Measurements from ENCODE around the gene CPNE8.

The CPNE8 gene

DNA sequence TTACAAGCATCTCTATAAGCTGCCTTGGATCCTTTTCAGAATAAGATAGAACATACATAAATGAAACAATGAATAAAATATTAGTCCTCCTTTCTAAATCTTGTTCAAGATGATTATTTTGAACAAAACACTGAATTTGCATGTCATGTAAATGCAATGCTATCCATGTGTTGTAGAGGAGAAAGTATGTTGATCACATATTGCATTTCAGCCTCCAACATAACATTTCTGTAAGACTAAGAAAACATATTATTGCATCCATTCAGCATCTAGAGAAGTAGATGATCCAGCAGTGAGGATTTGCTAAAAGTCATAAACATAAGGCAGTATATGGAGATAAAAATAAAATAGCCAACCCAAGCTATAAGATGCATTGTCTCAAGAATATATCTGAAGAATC is 172.6 kb downstream of the CPNE8 start:
- Histone ChIP-seq H3K27ac (replicated peaks) (no peak overlapping the region), H3K27me3 (ENCODE audit: insufficient read depth, poor library complexity, severe bottlenecking) (no peaks in the 10 kb centered on the region), H3K4me3 (replicated peaks; ENCODE audit: insufficient read depth, low read length) (no peak overlapping the region)
- TF ChIP-seq, protein P1, sequence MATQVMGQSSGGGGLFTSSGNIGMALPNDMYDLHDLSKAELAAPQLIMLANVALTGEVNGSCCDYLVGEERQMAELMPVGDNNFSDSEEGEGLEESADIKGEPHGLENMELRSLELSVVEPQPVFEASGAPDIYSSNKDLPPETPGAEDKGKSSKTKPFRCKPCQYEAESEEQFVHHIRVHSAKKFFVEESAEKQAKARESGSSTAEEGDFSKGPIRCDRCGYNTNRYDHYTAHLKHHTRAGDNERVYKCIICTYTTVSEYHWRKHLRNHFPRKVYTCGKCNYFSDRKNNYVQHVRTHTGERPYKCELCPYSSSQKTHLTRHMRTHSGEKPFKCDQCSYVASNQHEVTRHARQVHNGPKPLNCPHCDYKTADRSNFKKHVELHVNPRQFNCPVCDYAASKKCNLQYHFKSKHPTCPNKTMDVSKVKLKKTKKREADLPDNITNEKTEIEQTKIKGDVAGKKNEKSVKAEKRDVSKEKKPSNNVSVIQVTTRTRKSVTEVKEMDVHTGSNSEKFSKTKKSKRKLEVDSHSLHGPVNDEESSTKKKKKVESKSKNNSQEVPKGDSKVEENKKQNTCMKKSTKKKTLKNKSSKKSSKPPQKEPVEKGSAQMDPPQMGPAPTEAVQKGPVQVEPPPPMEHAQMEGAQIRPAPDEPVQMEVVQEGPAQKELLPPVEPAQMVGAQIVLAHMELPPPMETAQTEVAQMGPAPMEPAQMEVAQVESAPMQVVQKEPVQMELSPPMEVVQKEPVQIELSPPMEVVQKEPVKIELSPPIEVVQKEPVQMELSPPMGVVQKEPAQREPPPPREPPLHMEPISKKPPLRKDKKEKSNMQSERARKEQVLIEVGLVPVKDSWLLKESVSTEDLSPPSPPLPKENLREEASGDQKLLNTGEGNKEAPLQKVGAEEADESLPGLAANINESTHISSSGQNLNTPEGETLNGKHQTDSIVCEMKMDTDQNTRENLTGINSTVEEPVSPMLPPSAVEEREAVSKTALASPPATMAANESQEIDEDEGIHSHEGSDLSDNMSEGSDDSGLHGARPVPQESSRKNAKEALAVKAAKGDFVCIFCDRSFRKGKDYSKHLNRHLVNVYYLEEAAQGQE (IDR thresholded peaks at IDR 0.05; ENCODE audit: insufficient replicate concordance, low read depth): no peak
- TF ChIP-seq GABPA (IDR thresholded peaks at IDR 0.05; ENCODE audit: low read depth): no peak
- no peak for TF ChIP-seq SPI1 (IDR thresholded peaks at IDR 0.05; ENCODE audit: borderline replicate concordance, low read depth)
- no peak for TF ChIP-seq CTCF (IDR thresholded peaks at IDR 0.05; ENCODE audit: insufficient read depth, low read length)
- TF ChIP-seq POLR2AphosphoS5 (IDR thresholded peaks at IDR 0.05; ENCODE audit: low read depth): no peak
- DNase-seq (ENCODE audit: low read depth in 1 of 2, low spot score in 1 of 2): no peak

DNA sequence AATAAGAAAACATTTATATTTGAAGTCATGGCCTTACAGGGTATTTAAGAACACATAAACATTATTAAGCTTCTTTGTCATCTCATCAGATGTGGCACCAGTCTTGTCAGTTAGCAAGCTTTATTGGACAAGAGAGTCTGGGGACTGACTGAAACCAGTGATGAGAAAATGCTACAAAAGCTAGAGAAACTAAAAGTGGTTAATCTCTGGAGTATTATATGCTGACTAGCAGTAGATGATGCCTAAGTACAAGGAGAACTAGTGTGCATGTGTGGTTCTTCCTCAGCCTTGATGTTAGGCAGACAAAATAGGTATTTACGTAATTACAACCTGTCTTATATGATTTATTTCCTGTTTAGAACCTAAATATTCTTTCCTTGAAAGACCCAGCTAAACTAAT is 176.5 kb downstream of the CPNE8 start:
- H3K27ac ChIP-seq (replicated peaks): no peak overlapping the region
- H3K4me3 ChIP-seq (replicated peaks; ENCODE audit: insufficient read depth, low read length): no peak overlapping the region
- DNase-seq (ENCODE audit: low read depth in 1 of 2, low spot score in 1 of 2): no peak
- H3K27me3 ChIP-seq (ENCODE audit: insufficient read depth, poor library complexity, severe bottlenecking): no peaks in the 10 kb centered on the region
- TF ChIP-seq GABPA (IDR thresholded peaks at IDR 0.05; ENCODE audit: low read depth) (no peak), POLR2AphosphoS5 (IDR thresholded peaks at IDR 0.05; ENCODE audit: low read depth) (no peak), CTCF (IDR thresholded peaks at IDR 0.05; ENCODE audit: insufficient read depth, low read length) (no peak), SPI1 (IDR thresholded peaks at IDR 0.05; ENCODE audit: borderline replicate concordance, low read depth) (no peak)
- TF ChIP-seq, protein P1 (IDR thresholded peaks at IDR 0.05; ENCODE audit: insufficient replicate concordance, low read depth): no peak

GRCh38 chr12:38721611-38722252 is 183.7 kb downstream of the CPNE8 start:
- no peaks in the 10 kb centered on the region for H3K27me3 ChIP-seq (ENCODE audit: insufficient read depth, poor library complexity, severe bottlenecking)
- no peak overlapping the region for H3K4me3 ChIP-seq (replicated peaks; ENCODE audit: insufficient read depth, low read length)
- no peak for TF ChIP-seq GABPA (IDR thresholded peaks at IDR 0.05; ENCODE audit: low read depth)
- TF ChIP-seq, protein P1 (IDR thresholded peaks at IDR 0.05; ENCODE audit: insufficient replicate concordance, low read depth): no peak
- TF ChIP-seq SPI1 (IDR thresholded peaks at IDR 0.05; ENCODE audit: borderline replicate concordance, low read depth): no peak
- no peak for TF ChIP-seq CTCF (IDR thresholded peaks at IDR 0.05; ENCODE audit: insufficient read depth, low read length)
- no peak for TF ChIP-seq POLR2AphosphoS5 (IDR thresholded peaks at IDR 0.05; ENCODE audit: low read depth)
- H3K27ac ChIP-seq (replicated peaks): no peak overlapping the region
- no peak for DNase-seq (ENCODE audit: low read depth in 1 of 2, low spot score in 1 of 2)

Measured in HL-60 (cell line).